GM19240 (cell line): Measurements from ENCODE around the gene PABPN1L.
"Not testable (repeated sequence)": the region's sequence is repeated elsewhere in the genome, so short reads cannot be mapped to it uniquely, and the experiment has no call there.

Experiments used
- DNase-seq: peaks from one replicate; pipeline ENCODE4 v3.0.0; 2011; ENCODE audit warnings: low spot score; ENCODE audit not compliant: insufficient read length

PABPN1L gene

GRCh38 chr16:88833086-88833485, 33.4 kb downstream of the PABPN1L start:
- no peak for DNase-seq

- DNase-seq = no peak
Measured at GRCh38 chr16:88831838-88832237, 34.6 kb downstream of the PABPN1L start.

GRCh38 chr16:88830783-88831182, 35.7 kb downstream of the PABPN1L start:
- no peak for DNase-seq

GRCh38 chr16:88830258-88830657, 36.2 kb downstream of the PABPN1L start:
- DNase-seq = no peak

- no peak for DNase-seq
Measured at GRCh38 chr16:88828711-88829110, 37.7 kb downstream of the PABPN1L start.

GRCh38 chr16:88827727-88828126, 38.7 kb downstream of the PABPN1L start:
- DNase-seq = no peak

GRCh38 chr16:88826070-88826840, 40.2 kb downstream of the PABPN1L start:
- no peak for DNase-seq

GRCh38 chr16:88825146-88825545, 41.3 kb downstream of the PABPN1L start:
- no peak for DNase-seq

- DNase-seq = no peak
Measured at GRCh38 chr16:88824256-88825077, 42.0 kb downstream of the PABPN1L start.

- not testable (repeated sequence) for DNase-seq
Measured at GRCh38 chr16:88823646-88824045, 42.8 kb downstream of the PABPN1L start.

- DNase-seq = no peak
Measured at GRCh38 chr16:88822281-88823040, 44.0 kb downstream of the PABPN1L start.

- DNase-seq = no peak
Measured at GRCh38 chr16:88821168-88821850, 45.2 kb downstream of the PABPN1L start.

GRCh38 chr16:88820385-88821025, 46.0 kb downstream of the PABPN1L start:
- no peak for DNase-seq

- no peak for DNase-seq
Measured at GRCh38 chr16:88819126-88819525, 47.3 kb downstream of the PABPN1L start.

- DNase-seq = no peak
Measured at GRCh38 chr16:88818575-88818874, 47.9 kb downstream of the PABPN1L start.

- no peak for DNase-seq
Measured at GRCh38 chr16:88817785-88818574, 48.5 kb downstream of the PABPN1L start.

GRCh38 chr16:88816736-88817535, 49.5 kb downstream of the PABPN1L start:
- DNase-seq = no peak

GRCh38 chr16:88815901-88816589, 50.4 kb downstream of the PABPN1L start:
- DNase-seq = no peak

- DNase-seq = no peak
Measured at GRCh38 chr16:88815227-88815626, 51.2 kb downstream of the PABPN1L start.
